ENCODE data around the gene TMOD2.

DNA sequence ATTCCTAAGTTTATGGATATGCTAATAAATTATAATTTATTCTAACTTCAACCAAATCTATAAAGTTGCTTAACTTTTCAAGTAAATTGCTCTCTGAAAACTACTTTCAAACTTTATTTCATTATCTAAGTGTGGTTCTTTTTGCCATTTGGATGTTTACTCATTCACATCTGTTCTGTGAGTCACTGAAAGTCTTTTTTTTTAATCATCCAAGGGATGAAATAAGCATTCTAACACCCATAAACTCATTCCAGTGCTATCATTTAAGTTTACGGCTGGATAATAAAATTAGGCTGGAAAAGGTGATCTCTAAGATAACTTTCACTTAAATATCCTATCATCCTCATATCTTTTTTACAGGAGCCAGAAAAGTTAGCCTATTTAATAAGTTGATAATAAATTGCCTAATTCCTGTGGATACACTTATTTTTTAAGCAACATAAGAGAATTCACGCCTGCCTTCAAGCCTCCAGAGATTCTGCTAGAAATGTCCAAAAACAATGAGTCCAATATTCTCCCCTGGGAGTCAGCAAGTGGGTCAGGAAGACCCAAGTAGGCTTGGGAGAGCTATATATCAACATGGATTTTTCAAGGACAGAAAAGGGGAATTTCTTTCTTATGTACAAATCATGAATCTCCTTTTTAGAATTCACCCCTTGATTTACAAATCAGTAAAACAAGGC lies 44.3 kb upstream of the TMOD2 start:
- TF ChIP-seq, protein P1, sequence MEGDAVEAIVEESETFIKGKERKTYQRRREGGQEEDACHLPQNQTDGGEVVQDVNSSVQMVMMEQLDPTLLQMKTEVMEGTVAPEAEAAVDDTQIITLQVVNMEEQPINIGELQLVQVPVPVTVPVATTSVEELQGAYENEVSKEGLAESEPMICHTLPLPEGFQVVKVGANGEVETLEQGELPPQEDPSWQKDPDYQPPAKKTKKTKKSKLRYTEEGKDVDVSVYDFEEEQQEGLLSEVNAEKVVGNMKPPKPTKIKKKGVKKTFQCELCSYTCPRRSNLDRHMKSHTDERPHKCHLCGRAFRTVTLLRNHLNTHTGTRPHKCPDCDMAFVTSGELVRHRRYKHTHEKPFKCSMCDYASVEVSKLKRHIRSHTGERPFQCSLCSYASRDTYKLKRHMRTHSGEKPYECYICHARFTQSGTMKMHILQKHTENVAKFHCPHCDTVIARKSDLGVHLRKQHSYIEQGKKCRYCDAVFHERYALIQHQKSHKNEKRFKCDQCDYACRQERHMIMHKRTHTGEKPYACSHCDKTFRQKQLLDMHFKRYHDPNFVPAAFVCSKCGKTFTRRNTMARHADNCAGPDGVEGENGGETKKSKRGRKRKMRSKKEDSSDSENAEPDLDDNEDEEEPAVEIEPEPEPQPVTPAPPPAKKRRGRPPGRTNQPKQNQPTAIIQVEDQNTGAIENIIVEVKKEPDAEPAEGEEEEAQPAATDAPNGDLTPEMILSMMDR (IDR thresholded peaks at IDR 0.05 in 4 of 5, conservative IDR thresholded peaks at IDR 0.05 in 1 of 5): no peak
- TF ChIP-seq POLR2A (IDR thresholded peaks at IDR 0.05): no peak
